GM18867 (cell line): ENCODE measurements around the gene LGI1.

Experiments used
- ATAC-seq: cut with Tn5 transposase; IDR thresholded peaks from one replicate; pipeline ENCODE4 v1.9.1; 2021; ENCODE audit warnings: mild to moderate bottlenecking, moderate library complexity; ENCODE audit not compliant: unreplicated experiment

LGI1 gene

DNA sequence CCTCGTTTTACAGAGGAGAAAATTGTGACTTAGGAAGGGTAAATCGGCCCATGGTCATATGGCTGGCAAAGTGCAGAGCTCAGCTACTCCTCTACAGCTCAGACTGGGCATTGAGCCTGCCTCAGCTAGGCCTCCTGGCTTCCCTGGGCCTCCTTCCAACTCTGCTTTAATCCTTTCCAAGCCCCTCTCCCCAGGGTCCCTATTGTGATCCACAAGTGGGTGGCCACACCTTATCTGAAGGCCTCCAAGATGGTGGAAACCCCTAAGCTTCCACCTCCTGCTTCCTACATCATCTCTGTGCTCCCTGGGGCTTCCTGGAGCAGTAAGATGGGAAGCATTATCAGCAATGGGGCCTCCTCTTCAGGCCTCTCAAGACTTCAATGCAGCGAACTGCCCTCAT is 3.0 kb upstream of the LGI1 start:
- no peak for ATAC-seq

GRCh38 chr10:93755443-93756116 is 2.2 kb upstream of the LGI1 start:
- no peak for ATAC-seq

- no peak for ATAC-seq
Measured at GRCh38 chr10:93756118-93756517, 1.6 kb upstream of the LGI1 start.

GRCh38 chr10:93757136-93757535 is 600 bp upstream of the LGI1 start:
- no peak for ATAC-seq

- ATAC-seq: no peak
Measured at GRCh38 chr10:93758508-93758885, 761 bp downstream of the LGI1 start.

DNA sequence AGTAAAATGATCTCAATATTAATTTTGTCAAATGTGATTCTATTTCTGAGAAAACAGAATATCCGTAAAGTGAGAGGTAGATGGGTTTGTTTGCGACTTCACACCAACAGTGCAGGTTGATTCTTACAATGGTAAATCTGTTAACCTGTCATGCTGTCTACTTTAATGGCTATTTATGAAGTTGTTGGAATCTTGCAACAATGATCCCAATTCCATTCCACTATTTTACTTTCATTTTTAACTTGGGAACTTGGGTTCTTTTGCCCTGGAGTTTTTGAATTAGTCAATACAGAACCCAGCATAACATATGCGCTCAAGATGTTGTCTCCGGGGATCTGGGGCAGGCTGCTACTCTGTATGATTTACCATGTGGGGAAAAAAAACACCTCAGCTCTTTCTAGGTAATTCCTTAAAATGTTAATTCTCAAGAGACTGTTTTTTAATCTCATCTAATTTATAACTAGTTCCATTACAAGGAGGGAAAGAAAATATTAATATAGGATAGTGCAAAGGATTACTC is 1.2 kb downstream of the LGI1 start:
- no peak for ATAC-seq

DNA sequence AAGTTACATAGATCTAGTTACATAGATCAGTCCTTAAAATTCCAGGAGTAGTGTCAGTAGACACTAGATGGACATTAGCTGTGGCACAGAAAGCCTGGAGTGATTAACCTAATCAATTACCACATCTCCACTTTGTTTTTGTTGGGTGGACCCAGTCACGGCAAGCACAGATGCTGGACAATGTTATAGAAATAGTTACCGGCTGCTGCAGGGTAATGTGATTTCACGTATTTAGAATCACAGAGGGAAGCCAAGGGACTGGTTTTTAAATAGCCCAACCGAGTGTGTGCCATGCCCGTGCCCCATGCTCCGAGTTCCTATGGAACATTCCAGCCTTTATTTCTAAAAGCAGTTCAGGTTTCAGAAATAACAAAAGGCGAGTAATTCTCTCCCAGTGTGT is 2.8 kb downstream of the LGI1 start:
- no peak for ATAC-seq

GRCh38 chr10:93762979-93763391 is 5.2 kb downstream of the LGI1 start:
- peak; percentile 71 for ATAC-seq

- ATAC-seq: no peak
Measured at GRCh38 chr10:93766918-93767317, 9.2 kb downstream of the LGI1 start.

DNA sequence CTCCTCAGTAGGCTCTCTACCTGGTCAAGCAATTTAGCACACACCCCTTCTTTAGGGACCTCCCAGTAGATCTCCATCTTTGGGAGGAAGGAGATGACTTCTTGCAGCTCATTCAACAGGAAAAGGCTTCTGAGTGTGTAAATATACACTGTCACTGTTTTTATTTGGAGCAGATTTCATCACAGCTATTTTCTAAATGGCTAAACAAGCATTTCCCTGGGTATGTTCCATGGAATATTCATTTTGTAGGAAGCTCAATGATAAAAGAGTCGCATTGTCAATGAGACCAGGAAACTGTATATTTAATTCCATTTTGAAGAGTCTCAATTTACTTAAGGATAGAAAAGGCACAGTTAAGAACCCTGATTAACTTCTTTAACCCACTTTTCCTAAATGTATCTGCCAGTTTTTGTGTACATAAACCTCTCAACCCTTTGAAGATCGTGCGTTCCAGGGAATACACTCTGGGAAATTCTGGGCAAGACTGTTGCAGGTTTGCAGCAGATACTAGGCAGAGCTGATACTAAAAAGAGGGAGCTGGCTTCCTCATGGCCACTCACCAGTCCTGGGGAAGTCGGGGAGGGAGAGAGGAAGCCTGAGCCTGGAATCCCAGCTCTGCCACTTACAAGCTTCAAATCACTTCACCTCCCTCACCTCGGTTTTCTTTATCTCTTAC is 10.1 kb downstream of the LGI1 start:
- ATAC-seq: no peak

- no peak for ATAC-seq
Measured at GRCh38 chr10:93768892-93769291, 11.2 kb downstream of the LGI1 start.

GRCh38 chr10:93771354-93771753 is 13.6 kb downstream of the LGI1 start:
- no peak for ATAC-seq

GRCh38 chr10:93773120-93773519 is 15.4 kb downstream of the LGI1 start:
- ATAC-seq: no peak

GRCh38 chr10:93773705-93774104 is 16.0 kb downstream of the LGI1 start:
- ATAC-seq: no peak

DNA sequence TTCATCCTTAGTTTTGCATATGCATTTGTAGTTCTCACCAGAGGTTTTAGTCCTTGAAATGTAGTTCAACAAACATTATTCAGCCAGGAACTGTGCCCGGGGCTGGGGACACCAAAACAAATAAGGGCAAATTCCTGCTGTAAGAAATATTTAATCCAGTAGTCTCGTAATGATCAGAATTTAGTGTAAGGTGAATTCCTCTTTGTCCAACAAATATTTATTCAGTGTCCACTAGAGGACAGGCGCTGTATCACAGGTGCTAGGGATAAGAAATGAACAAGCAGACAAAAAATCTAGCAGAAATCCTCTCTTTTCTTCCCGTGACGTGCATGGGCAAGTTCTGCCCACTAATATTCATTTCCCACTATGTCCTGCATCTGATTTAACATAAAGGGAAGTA is 17.6 kb downstream of the LGI1 start:
- no peak for ATAC-seq

- ATAC-seq: no peak
Measured at GRCh38 chr10:93777092-93777491, 19.4 kb downstream of the LGI1 start.

DNA sequence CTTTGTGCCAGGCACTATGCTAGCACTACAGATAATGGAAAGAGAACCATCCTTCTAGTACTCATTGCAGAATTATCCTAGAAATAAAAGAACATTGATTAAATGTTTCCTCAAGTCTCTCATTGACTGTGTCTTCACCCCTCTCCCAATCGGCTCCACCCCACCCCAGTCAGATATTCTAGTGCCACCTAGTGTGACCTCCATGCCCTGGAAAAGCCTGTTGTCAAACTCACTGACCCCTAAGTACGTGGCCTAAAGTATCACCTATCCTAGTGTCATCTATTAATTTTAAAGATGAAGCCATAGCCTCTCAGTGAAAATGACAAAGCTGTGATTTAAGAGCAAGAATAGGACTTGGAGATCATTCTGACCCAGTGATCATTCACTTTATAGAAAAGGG is 26.3 kb downstream of the LGI1 start:
- no peak for ATAC-seq

- no peak for ATAC-seq
Measured at GRCh38 chr10:93788413-93789208, 30.9 kb downstream of the LGI1 start.

- ATAC-seq: no peak
Measured at GRCh38 chr10:93790439-93790838, 32.7 kb downstream of the LGI1 start.

DNA sequence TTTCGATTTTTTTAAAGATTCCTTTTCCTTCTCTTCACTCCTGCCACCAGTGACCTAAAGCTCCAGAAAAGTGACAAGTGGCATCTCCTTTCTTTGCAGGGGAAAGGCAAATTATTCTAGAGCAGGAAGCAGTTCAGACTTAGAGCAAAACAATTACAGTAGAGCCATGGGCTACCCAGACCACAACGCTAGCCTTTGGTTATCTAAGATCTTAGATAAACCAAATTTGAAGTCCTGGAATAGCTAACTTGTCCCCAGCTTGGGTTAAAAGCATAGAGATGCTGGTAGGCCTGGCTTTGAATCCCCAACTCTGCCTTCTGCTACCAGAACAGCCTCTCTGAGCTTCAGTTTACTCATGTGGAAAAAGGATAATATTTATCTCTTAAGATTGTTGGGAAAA is 38.4 kb downstream of the LGI1 start:
- no peak for ATAC-seq

- ATAC-seq: no peak
Measured at GRCh38 chr10:93797825-93798224, 40.1 kb downstream of the LGI1 start.
